Measurements from ENCODE around the gene RAP2A.

- TF ChIP-seq CTCF (conservative IDR thresholded peaks at IDR 0.05 in 1 of 2, IDR thresholded peaks at IDR 0.05 in 1 of 2; ENCODE audit: low read depth in 1 of 2, low read length in 2 of 2) (no peak), EZH2 (IDR thresholded peaks at IDR 0.05; ENCODE audit: low read length, missing control alignments) (no peak)
These were observed 11.7 kb downstream of the RAP2A start for GRCh38 chr13:97445522-97446187.
